ENCODE results near the gene ASPSCR1.

- TF ChIP-seq ZNF133 (CRISPR knock-in tag; IDR thresholded peaks at IDR 0.05) (no peak), TBL1XR1 (IDR thresholded peaks at IDR 0.05; ENCODE audit: low read length in 2 of 2) (no peak)
- TF ChIP-seq, protein P1, sequence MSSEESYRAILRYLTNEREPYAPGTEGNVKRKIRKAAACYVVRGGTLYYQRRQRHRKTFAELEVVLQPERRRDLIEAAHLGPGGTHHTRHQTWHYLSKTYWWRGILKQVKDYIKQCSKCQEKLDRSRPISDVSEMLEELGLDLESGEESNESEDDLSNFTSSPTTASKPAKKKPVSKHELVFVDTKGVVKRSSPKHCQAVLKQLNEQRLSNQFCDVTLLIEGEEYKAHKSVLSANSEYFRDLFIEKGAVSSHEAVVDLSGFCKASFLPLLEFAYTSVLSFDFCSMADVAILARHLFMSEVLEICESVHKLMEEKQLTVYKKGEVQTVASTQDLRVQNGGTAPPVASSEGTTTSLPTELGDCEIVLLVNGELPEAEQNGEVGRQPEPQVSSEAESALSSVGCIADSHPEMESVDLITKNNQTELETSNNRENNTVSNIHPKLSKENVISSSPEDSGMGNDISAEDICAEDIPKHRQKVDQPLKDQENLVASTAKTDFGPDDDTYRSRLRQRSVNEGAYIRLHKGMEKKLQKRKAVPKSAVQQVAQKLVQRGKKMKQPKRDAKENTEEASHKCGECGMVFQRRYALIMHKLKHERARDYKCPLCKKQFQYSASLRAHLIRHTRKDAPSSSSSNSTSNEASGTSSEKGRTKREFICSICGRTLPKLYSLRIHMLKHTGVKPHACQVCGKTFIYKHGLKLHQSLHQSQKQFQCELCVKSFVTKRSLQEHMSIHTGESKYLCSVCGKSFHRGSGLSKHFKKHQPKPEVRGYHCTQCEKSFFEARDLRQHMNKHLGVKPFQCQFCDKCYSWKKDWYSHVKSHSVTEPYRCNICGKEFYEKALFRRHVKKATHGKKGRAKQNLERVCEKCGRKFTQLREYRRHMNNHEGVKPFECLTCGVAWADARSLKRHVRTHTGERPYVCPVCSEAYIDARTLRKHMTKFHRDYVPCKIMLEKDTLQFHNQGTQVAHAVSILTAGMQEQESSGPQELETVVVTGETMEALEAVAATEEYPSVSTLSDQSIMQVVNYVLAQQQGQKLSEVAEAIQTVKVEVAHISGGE (CRISPR knock-in tag; IDR thresholded peaks at IDR 0.05), result no peak
Measured at GRCh38 chr17:82045936-82046484, 68.6 kb downstream of the ASPSCR1 start.

All from K562 (cell line).